ENCODE results near the gene TUBA4A.

GRCh38 chr2:219225350-219225749, 28.4 kb downstream of the TUBA4A start:
- no peak for TF ChIP-seq EP300 (IDR thresholded peaks at IDR 0.05)
- TF ChIP-seq CTCF (IDR thresholded peaks at IDR 0.05) = no peak
- TF ChIP-seq POLR2A (IDR thresholded peaks at IDR 0.05) = no peak
